Endothelial cell (in vitro differentiated cells): ENCODE data around the gene TOMM70. TPM values are rescaled to one million over a fixed set of nuclear protein-coding genes. Genes with fewer than 3 reads are reported as not detected.
"Not testable (repeated sequence)": the region's sequence is repeated elsewhere in the genome, so short reads cannot be mapped to it uniquely, and the experiment has no call there.

ENCODE experiments used
- DNase-seq: peaks from one replicate; pipeline ENCODE4 v3.0.0; 2021; ENCODE audit warnings: low spot score
- H3K27ac Mint-ChIP-seq: one replicate; pipeline ENCODE4 v1.8.0; 2021; ENCODE audit warnings: mixed read lengths, inconsistent platforms; ENCODE audit not compliant: unreplicated experiment
- H3K27me3 Mint-ChIP-seq: one replicate; pipeline ENCODE4 v1.8.0; 2021; ENCODE audit warnings: mild to moderate bottlenecking, moderate library complexity, mixed read lengths, inconsistent platforms; ENCODE audit not compliant: unreplicated experiment
- H3K36me3 Mint-ChIP-seq: one replicate; pipeline ENCODE4 v1.8.0; 2021; ENCODE audit warnings: mild to moderate bottlenecking, low read depth, mixed read lengths, inconsistent platforms; ENCODE audit not compliant: unreplicated experiment
- H3K4me1 Mint-ChIP-seq: one replicate; pipeline ENCODE4 v1.8.0; 2021; ENCODE audit warnings: mild to moderate bottlenecking, mixed read lengths, inconsistent platforms; ENCODE audit not compliant: unreplicated experiment
- H3K4me3 Mint-ChIP-seq: one replicate; pipeline ENCODE4 v1.8.0; 2021; ENCODE audit warnings: mild to moderate bottlenecking, mixed read lengths, inconsistent platforms; ENCODE audit not compliant: unreplicated experiment
- H3K9me3 Mint-ChIP-seq: one replicate; pipeline ENCODE4 v1.8.0; 2021; ENCODE audit warnings: mixed read lengths, inconsistent platforms; ENCODE audit not compliant: unreplicated experiment
- total RNA-seq: library from RNA; stranded (reverse); fragmentation: NEBNext Ultra II Directional; extraction: Animal tissue kit (Norgen Biotek cat#: 25700); gene quantifications from one replicate; pipeline ENCODE4 v1.2.1, GENCODE V29; 2021; ENCODE audit not compliant: unreplicated experiment
- TF ChIP-seq, protein P1 (sequence below): fragments of 200-600 bp; sonication (generic); IDR thresholded peaks from one replicate; pipeline ENCODE4 v1.5.0; 2021; ENCODE audit warnings: antibody characterized with exemption; ENCODE audit not compliant: unreplicated experiment

TOMM70 gene
- total RNA-seq, 1 donor from 2014 or later: 29.1 TPM

DNA sequence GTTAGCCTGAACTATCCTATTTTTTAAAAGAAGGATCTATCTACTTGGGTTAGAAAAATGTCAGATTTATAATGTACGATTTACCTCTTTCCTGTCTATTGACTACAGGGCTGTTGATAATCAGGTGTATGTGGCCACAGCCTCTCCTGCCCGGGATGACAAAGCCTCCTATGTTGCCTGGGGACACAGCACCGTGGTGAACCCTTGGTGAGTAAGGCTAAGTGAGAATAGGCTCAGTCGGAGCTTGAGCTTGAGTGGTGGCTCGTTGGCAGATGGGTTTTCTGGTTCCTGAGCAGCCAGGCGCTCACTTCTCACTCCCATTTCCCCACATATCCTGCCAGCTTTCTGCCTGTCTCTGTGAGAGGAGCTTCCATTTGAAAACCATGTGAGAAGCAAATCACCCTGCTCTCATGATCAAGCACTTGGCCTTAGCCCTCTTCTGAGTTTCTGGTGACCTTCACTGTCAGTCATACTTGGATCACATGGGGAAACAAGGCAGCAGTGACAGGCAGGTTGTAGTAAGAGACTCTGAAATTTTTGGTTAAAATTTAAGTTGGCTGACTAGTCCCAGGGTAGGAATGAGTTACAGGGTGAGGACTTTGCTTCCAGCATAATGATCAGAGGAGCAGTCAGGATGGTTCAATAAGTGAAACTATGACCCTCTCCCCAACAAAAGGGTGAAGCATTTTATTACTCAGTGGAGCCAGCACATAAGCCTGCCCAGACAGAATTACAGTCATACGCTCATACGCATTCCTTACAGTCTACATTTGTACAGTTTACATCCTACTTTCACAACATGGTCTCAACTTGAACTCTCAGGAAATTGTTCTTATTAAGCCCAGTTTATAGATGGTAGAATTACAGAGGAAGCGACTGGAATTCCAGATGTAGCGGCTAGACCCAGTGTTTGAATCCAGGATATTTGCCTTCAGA lies 48.3 kb downstream of the TOMM70 start:
- H3K27ac Mint-ChIP-seq: no peak overlapping the region
- TF ChIP-seq, protein P1, sequence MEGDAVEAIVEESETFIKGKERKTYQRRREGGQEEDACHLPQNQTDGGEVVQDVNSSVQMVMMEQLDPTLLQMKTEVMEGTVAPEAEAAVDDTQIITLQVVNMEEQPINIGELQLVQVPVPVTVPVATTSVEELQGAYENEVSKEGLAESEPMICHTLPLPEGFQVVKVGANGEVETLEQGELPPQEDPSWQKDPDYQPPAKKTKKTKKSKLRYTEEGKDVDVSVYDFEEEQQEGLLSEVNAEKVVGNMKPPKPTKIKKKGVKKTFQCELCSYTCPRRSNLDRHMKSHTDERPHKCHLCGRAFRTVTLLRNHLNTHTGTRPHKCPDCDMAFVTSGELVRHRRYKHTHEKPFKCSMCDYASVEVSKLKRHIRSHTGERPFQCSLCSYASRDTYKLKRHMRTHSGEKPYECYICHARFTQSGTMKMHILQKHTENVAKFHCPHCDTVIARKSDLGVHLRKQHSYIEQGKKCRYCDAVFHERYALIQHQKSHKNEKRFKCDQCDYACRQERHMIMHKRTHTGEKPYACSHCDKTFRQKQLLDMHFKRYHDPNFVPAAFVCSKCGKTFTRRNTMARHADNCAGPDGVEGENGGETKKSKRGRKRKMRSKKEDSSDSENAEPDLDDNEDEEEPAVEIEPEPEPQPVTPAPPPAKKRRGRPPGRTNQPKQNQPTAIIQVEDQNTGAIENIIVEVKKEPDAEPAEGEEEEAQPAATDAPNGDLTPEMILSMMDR: no peak
- H3K27me3 Mint-ChIP-seq: no peaks in the 10 kb centered on the region
- no peaks in the 10 kb centered on the region for H3K9me3 Mint-ChIP-seq
- H3K36me3 Mint-ChIP-seq: peaks cover 11% of the 10 kb centered on the region
- H3K4me1 Mint-ChIP-seq: no peaks in the 10 kb centered on the region
- H3K4me3 Mint-ChIP-seq: no peak overlapping the region
- DNase-seq: no peak

DNA sequence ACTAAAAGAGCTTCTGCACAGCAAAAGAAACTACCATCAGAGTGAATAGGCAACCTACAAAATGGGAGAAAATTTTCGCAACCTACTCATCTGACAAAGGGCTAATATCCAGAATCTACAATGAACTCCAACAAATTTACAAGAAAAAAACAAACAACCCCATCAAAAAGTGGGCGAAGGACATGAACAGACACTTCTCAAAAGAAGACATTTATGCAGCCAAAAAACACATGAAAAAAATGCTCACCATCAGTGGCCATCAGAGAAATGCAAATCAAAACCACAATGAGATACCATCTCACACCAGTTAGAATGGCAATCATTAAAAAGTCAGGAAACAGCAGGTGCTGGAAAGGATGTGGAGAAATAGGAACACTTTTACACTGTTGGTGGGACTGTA lies 49.1 kb downstream of the TOMM70 start:
- not testable (repeated sequence) for H3K27me3 Mint-ChIP-seq, H3K9me3 Mint-ChIP-seq, H3K27ac Mint-ChIP-seq, DNase-seq, H3K4me1 Mint-ChIP-seq, H3K4me3 Mint-ChIP-seq
- peaks cover 11% of the 10 kb centered on the region for H3K36me3 Mint-ChIP-seq

DNA sequence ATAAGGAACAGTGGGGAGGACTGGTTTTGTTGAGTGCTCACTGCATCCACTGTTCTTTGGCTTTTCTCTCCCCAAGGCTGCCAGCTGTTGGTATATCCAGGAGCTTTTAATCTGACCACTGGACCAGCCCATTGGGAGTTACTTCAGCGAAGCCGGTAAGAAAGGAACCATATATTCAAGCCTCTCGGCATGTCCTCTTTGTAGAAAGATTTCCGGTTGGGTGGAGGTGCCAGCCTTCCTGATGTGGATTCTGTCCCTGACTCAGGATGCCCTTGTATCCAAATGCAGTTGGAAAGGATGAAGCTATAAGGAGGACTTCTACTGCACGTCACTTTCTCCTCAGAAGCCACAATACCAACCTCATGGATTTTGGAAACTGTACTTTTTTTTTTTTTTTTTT lies 52.2 kb downstream of the TOMM70 start:
- Mint-ChIP-seq H3K27ac (no peak overlapping the region), H3K36me3 (peaks cover 11% of the 10 kb centered on the region), H3K9me3 (no peaks in the 10 kb centered on the region), H3K4me1 (no peaks in the 10 kb centered on the region), H3K4me3 (no peak overlapping the region), H3K27me3 (no peaks in the 10 kb centered on the region)
- TF ChIP-seq, protein P1: no peak
- no peak for DNase-seq

DNA sequence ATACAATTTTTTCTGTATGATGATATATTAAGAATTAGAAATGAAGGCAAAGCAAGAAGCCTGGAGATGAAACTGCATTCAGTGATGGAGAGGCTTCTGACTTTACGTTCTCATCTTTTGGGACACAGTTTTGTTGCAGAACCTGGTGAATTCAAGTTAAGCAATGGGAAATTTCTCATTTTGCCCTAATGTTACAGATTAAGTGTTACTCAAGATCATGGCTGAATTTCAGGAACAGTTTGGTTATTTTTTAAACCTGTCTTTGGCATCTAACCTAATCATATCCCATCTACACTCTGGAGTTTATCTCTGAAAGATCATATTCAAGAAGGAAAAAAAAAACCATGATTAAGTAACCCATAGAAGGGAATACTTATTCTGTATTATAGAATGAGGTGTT lies 60.4 kb downstream of the TOMM70 start:
- Mint-ChIP-seq H3K4me1 (no peaks in the 10 kb centered on the region), H3K27me3 (peaks cover 5% of the 10 kb centered on the region), H3K9me3 (no peaks in the 10 kb centered on the region), H3K27ac (no peak overlapping the region), H3K36me3 (peaks cover 4% of the 10 kb centered on the region), H3K4me3 (no peak overlapping the region)
- TF ChIP-seq, protein P1: no peak
- no peak for DNase-seq

DNA sequence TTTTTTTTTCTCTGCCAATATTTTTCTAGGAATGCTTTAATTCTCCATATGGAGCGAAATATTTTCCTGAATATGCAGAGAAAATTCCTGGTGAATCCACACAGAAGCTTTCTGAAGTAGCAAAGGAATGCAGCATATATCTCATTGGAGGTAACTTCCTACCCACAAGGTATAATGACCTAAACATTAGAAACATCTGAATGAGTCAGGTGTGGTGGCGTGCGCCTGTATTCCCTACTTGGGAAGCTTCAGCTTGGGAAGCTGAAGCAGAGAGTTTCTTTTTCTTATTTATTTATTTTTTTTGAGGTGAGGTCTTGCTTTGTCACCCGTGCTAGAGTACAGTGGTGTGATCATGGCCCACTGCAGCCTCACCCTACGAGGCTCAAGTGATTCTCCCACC lies 61.1 kb downstream of the TOMM70 start:
- Mint-ChIP-seq H3K4me1 (peaks cover 4% of the 10 kb centered on the region), H3K4me3 (no peak overlapping the region), H3K36me3 (peaks cover 4% of the 10 kb centered on the region), H3K27me3 (peaks cover 5% of the 10 kb centered on the region), H3K27ac (no peak overlapping the region), H3K9me3 (no peaks in the 10 kb centered on the region)
- TF ChIP-seq, protein P1: no peak
- DNase-seq: no peak
